GM18868 (cell line): Measurements from ENCODE around the gene TOE1.
"Not testable (repeated sequence)": the region's sequence is repeated elsewhere in the genome, so short reads cannot be mapped to it uniquely, and the experiment has no call there.

Experiments
- ATAC-seq: cut with Tn5 transposase; IDR thresholded peaks from one replicate; pipeline ENCODE4 v1.9.1; 2021; ENCODE audit warnings: mild to moderate bottlenecking, moderate library complexity; ENCODE audit not compliant: unreplicated experiment

Gene TOE1

DNA sequence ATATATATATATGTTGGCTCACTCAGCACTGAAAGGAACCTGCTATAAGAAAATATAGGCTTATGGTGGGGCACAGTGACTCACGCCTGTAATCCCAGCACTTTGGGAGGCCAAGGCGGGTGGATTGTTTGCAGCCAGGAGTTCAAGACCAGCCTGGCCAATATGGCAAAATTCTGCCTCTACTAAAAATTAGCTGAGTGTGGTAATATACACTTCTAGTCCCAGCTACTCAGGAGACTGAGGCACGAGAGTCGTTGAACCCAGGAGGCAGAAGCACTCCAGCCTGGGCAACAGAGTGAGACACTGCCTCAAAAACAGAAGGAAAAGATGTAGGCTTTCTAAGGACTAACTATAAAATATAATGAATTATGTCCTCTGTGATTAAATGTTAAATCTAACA lies 14.9 kb downstream of the TOE1 start:
- no peak for ATAC-seq

DNA sequence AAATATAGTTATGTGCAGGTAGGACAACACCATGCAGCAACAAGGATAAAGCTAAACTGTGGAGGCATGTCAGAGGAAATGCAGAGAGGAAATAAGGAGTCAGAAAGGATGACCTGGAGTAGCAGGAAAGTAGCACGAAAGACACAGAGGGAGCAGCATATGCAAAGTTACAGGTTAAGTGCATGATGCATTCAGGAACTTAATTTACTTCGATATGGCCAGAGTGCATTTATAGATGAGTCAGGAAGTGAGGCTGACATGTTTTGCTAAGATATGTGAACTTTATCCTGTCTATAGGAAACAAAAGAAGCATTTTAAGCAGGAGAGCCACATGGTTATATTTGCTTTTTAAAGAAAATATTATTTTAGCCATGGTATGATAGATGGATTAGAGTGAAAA lies 15.7 kb downstream of the TOE1 start:
- no peak for ATAC-seq

DNA sequence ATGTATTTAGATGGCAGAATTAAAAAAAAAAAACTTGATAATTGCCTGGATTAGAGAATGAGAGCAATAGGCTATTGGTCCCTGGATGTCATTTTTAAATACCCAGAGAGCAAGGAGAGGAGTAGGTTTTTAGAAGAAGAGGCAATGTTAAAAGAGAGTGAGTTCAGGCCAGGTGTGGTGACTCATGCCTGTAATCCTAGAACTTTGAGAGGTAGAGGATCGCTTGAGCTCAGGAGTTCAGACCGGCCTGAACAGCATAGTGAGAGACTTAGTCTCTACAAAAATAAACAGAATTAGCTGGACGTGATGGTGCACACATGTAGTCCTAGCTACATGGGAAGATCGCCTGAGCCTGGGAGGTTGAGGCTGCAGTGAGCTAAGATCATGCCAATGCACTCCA lies 16.2 kb downstream of the TOE1 start:
- no peak for ATAC-seq

DNA sequence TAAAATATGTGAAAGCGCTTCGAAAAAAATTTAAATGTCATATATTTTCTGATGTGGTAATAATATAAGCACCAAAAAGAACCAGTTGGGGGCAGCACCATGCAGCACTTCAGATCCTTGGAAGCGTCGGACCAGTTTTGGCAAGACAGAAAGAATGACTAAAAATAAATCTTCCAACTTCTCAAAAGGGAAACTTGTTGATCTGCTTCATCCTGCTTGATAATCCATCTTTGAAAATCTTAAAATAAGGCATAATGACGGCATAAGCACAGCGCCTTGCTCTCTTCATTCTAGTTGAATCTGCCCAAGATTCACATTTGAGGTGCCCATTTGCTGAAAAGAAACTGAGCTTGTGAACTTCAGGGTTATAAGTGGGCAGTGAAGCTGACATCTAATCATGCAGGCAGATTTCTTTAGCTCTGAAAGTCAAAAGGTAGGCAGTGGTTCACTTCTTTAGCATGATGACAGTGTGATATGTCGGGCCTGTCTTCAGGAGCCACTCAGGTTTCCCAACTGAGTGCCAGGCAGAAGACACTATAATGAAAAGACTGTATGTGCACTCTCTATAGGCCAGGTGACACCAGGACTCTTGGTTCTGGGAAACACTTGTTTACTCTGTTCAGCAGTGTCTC lies 20.0 kb downstream of the TOE1 start:
- ATAC-seq: no peak

DNA sequence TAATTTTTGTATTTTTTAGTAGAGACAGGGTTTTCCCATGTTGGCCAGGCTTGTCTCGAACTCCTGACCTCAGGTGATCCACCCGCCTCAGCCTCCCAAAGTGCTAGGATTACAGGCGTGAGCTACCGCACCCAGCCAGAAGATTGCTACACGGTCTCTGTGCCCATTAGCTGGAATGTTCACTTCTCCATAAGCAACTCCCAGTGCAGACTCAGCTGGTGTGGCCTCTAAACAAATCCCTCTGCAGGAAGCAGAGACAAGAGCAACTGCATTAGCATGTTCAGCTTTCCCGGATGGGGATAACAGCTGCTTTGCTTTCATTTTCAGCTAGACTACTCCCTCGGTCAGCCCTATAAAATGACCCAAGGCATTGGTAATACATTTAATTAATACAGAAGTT lies 21.0 kb downstream of the TOE1 start:
- not testable (repeated sequence) for ATAC-seq

DNA sequence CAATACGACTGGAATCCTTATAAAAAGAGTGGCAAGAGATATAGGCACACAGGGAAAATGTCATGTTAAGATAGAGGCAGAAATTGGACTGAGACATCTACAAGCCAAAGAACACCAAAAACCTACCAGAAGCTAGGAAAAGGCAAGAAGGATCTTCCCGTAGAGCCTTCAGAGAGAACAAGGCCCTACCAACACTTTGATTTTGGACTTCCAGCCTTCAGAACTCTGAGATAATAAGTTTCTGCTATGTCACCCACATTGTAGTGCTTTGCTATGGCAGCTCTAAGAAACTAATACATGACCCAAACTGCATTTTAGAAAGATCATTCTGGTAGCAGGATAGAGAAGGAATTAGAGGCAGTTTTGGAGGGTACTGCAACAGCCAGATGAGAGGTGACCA lies 24.3 kb downstream of the TOE1 start:
- no peak for ATAC-seq

DNA sequence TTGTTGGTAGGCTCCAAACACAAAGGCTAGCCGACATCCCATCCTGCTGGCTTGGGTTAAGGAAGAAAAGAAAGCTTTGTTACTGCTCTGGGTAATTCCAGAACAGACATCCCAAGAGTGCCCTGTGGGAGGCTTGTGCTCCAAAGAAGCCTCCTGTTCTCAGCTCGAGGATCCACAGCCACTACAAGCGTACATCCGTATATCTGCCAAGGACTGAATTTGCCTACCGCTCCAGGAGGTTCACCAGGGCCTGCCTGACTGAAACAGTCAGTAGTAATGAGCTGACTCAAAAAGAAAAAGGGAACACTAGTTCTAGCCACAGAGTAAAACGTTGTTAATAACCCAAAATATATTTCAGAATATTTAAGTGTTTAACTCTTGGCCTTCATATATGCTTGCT lies 25.1 kb downstream of the TOE1 start:
- ATAC-seq: peak; percentile 79

DNA sequence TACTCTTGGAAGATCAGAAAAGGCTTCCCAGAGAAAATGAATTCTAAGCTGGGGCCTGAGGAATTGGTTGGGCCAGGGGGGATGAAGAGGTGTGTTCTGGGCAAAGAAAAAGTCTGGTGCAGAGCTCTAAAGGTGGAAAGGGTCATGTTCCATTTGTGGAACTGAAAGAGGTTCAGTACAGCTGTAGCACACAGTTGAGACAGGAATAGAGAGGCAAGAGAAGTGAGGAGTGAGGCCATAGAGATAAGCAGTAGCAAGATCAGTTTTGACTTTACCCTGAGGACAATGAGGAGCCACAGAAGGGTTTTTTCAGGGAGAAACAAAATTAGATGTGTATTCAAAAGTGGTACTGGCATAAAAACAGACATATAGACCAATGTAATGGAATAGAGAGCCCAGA lies 30.6 kb downstream of the TOE1 start:
- ATAC-seq: peak; percentile 69

DNA sequence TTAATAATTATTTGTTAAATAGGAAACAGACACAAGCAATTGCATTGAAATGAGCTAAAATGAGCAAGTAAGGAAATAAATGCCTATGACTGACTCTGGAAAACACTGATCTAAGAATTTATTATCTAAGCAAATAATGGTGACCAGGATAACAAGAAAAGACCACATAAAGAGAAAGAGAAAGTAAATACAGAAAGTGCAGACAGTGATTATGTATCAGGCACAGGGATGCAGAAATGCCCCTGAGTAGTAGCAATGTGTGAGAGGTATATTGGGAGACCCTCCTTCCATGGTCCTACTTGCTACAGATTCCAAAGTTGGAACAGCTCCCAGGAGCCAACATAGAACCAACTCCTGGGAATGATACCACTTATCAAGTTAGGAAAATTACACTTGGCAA lies 33.6 kb downstream of the TOE1 start:
- no peak for ATAC-seq

DNA sequence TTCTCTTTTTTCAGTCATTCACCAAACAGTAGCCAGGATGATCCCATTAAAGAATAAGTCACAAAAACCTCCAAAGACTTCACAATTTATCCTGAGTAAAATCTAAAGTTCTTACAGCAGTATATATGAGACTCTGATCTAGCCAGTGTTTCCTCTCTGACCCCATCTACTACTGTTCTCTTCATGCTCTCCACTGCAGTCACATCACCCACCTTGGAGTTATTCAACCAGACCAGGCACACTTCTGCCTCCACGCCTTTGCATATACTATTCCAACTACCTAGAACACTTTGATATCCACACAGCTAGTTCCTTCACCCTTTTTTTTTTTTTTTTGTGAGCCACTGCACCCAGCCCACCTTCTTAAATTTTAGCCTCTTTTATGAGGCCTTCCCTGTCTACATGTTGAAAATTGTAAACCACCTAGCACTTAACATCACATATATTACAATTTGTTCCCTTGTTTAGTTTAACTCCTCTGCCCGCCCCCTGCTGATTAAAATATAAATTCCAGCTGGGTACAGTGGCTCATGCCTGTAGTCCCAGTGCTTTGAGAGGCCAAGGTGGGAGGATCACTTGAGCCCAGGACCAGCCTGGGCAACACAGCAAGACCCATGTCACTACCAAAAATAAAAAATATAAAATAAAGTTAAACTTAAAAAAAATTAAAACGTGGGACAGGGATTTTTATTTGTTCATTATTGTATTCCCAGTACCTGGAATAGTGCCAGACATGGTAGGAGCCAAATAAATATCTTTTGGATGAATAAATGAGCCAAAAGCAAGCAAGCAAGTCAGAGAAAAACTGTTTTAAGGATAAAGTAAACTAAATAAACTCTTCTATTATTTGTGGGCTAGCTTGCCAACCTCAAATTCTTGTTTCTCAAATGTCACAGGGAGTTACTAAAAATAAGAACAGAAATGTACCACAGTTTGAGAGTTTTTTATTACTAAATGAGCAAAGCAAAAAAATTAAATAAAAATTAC lies 35.4 kb downstream of the TOE1 start:
- ATAC-seq: no peak

DNA sequence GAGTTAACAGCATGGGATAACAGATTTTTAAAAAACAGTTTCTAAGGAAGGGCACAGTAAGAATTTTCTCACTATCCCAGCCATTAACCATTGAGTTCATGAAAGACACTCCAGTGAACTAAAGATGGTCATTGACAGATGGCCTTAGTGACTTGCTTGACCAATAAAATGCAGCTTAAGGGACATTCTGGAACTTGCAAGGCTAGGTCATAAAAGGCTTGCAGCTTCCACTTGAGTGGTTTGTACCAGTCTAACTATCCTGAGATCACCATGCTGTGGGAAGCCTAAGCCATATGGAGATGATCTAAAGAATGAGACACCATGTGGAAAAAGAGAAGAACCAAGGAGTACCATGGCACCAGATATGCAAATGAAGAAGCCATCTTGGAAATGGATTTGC lies 38.2 kb downstream of the TOE1 start:
- no peak for ATAC-seq

DNA sequence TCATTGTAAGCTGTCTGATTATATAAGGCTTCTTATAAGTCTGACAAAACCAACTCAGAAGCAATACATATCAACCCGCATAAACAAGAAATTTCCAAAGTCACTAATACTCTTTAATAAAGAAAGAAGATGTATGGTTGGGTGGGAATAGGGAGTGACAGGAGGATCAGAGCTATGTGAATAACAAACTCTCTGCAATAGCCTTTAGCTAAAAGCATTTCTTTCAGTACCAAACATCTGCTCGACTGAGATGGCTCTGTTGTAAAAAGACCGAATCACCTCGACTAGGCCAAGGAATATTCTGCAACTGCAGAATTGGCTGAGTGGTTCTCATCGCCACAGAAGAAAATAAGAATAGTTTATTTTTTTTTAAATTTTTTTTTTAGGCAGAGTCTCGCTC lies 39.6 kb downstream of the TOE1 start:
- no peak for ATAC-seq

DNA sequence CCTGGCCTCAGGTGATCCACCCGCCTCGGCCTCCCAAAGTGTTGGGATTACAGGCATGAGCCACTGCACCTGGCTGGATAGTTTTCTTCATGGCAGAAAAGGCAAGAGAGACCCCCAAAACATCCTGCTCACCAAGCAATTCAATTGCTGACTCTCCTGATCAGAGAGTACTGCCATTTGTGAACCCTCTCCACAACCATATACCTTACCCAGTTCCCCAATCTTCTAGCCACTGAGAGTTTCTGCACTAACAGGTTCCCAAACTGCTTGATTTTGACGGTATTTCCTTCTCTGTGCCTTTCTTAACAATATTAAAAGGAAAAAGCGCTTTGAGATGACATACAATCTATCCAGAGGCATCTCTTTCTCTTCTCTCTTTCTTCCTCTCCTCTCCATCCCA lies 40.2 kb downstream of the TOE1 start:
- no peak for ATAC-seq

DNA sequence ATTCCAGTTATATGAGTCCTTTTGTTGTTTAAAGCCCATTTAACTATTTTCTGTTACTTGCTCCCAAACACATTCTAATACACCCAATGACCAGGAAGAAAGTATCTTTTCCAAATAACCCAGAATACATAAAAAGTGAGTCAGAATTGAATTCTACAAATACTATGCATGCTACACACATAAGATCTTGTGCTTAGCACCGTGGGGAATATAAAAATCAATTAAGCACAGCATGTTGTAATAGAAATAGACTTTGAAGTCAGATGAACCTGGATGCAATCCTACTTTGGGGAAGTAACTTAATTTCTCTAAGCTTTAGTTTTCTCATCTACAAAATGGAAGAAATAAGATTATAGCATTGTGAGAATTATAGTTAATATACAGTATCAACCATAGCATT lies 40.8 kb downstream of the TOE1 start:
- ATAC-seq: no peak

DNA sequence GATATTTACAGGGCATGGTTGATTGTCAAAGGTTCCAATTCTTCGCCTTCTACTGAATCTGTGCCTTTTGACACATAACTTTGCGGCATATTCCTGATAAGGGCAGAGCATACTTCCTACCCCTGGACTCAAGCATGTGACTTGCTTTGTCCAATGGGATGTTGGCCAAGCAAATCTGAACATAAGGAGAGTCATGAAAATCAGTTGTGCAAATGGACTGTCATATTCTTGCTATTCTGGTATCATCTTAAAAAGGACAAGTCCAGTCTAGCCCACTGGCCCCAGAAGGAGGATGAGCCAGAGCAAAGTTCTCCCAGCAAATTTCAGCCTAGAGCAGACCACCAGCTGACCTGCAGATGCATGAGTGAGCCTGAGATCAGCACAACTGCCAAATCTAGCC lies 41.3 kb downstream of the TOE1 start:
- ATAC-seq: no peak

DNA sequence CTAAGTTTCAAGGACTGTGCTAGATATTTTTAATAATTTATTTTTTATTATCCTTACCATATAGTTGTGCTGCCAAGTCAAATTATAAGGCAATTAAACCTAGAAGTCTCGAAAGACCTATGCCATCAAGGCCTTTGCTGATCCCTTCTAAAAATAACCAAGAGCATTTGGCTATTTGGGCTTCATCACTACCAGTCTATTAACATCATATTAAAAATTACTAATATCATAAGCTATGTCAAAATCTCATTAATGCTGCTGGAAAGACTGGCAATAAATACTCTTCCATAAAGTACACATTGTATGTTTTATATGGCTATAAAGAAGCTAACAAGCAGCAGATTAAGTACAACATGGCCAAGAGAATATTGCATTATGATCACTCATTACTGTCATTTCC lies 43.2 kb downstream of the TOE1 start:
- ATAC-seq: no peak

DNA sequence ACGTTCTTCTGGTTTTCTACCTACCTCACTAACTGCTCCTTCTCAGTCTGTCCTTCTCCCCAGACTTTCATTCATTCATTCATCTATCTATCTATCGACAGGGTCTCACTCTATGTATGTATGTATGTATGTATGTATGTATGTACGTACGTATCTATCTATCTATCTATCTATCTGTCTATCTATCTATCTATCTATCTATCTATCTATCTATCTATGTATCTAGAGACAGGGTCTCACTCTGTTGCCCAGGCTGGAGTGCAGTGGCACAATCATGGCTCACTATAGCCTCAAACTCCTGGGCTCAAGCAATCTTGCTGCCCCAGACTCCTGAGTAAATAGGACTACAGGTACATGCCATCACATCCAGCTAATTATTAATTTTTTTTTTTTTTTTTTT lies 44.2 kb downstream of the TOE1 start:
- ATAC-seq: not testable (repeated sequence)

DNA sequence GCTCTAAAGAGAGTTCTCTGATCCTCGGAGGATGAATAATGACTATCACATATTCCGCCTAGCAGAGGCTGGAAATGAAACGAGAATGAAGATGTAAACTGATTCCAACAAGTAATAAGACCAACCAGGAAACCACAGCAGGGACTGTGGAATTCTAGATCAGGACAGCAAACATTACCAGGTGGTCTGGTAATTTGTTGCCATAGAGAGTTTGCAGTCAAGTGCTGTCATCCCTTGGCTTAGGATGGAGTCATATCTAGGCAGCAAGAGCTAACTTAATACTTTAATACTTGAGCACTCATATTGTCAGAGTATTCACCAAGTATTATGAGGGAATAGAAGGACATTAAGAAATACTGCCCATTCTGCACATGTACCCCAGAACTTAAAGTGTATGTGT lies 45.3 kb downstream of the TOE1 start:
- ATAC-seq: no peak

DNA sequence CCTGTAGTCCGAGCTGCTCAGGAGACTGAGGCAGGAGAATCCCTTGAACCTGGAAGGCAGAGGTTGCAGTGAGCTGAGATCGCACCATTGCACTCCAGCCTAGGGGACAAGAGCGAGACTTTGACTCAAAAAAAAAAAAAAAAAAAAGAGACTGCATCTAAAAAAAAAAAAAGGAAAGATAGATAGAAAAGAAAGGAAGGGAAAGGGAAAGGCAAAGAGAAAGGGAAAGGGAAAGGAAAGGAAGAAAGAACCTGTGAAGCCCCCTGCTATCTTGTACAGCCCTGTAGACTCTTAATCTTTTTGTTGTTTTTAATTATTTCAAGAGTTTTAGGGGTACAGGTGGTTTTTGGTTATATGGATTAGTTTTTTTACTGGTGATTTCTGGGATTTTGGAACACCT lies 46.2 kb downstream of the TOE1 start:
- ATAC-seq: no peak
